Measurements from ENCODE around the gene DTX3L. TPM values are rescaled to one million over a fixed set of nuclear protein-coding genes. Genes with fewer than 3 reads are reported as not detected.

DTX3L gene
- total and polyA plus RNA-seq, 9 of the 15 experiments (the other 6 are each of a cell fraction or from before 2014, with no cell fraction given): 2.3 to 6.5 (median 3.0) TPM

DNA sequence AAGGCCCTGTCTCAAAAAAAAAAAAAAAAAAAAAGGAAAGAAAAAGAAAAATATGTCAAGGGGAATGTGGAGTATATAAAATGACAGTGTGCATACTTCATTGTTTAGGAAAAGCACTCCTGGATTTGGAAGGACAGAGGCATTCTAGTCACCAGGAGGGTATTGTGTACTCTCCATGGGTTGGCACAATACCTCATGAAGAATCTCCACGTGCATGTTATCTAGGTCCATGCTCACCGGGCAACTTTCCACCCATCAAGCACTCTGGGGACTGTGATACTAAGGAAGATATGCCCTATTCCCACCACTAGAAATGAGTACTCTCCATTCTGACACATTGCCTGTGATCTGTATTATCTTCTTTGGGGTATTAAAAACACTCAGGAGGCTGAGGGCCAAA, 34.0 kb upstream of the DTX3L start:
- Histone ChIP-seq H3K27me3 (ENCODE audit: control insufficient read depth in 2 of 2, insufficient read depth in 2 of 2, low read length in 2 of 2) (no peaks in the 10 kb centered on the region), H3K27ac (ENCODE audit: extremely low read depth, low read depth, low read length) (no peak overlapping the region), H3K9me3 (replicated peaks; ENCODE audit: control insufficient read depth, insufficient read depth, low read depth, low read length) (no peaks in the 10 kb centered on the region), H3K36me3 (ENCODE audit: control insufficient read depth, insufficient read depth, low read length) (0 out of 3 replicates have a peak, but pooled peaks cover 2% of the 10 kb centered on the region), H2AFZ (ENCODE audit: low read depth, low read length) (no peak overlapping the region), H3K9me1 (ENCODE audit: control insufficient read depth, insufficient read depth, low read length) (no peaks in the 10 kb centered on the region), H4K20me1 (replicated peaks; ENCODE audit: control insufficient read depth, insufficient read depth, low read length) (no peaks in the 10 kb centered on the region), H3K9ac (ENCODE audit: insufficient read depth in 1 of 2, low read depth in 2 of 2, low read length in 2 of 2) (no peak overlapping the region), H3K4me3 (no peak overlapping the region), H3K4me1 (replicated peaks in 1 of 2; ENCODE audit: control insufficient read depth in 2 of 2, insufficient read depth in 2 of 2, low read length in 2 of 2) (no peaks in the 10 kb centered on the region), H3K79me2 (ENCODE audit: control insufficient read depth, insufficient read depth, low read length) (no peaks in the 10 kb centered on the region), H3K4me2 (ENCODE audit: insufficient read depth, low read length) (no peak overlapping the region)
- TF ChIP-seq ZNF57 (CRISPR knock-in tag; IDR thresholded peaks at IDR 0.05): no peak
- TF ChIP-seq ZNF143 (CRISPR knock-in tag; IDR thresholded peaks at IDR 0.05): no peak
- no peak for TF ChIP-seq MEF2D (tag; conservative IDR thresholded peaks at IDR 0.05; ENCODE audit: low read depth)
- no peak for TF ChIP-seq JUN (IDR thresholded peaks at IDR 0.05; ENCODE audit: borderline replicate concordance, low read depth, low read length)
- TF ChIP-seq JUN (CRISPR knock-in tag; IDR thresholded peaks at IDR 0.05; ENCODE audit: borderline replicate concordance): no peak
- TF ChIP-seq MXI1 (IDR thresholded peaks at IDR 0.05; ENCODE audit: low read depth, low read length): no peak
- TF ChIP-seq LCOR (CRISPR knock-in tag; IDR thresholded peaks at IDR 0.05): no peak
- TF ChIP-seq BRCA1 (IDR thresholded peaks at IDR 0.05): no peak
- no peak for TF ChIP-seq BRCA1 (CRISPR knock-in tag; IDR thresholded peaks at IDR 0.05)
- no peak for TF ChIP-seq ETV1 (tag; conservative IDR thresholded peaks at IDR 0.05; ENCODE audit: low read depth)
- TF ChIP-seq CBFA2T2 (conservative IDR thresholded peaks at IDR 0.05): no peak
- TF ChIP-seq MCM2 (IDR thresholded peaks at IDR 0.05; ENCODE audit: low read depth): no peak
- TF ChIP-seq RBM17 (IDR thresholded peaks at IDR 0.05; ENCODE audit: borderline replicate concordance, low read depth, low read length): no peak
- TF ChIP-seq SAFB2 (IDR thresholded peaks at IDR 0.05; ENCODE audit: borderline replicate concordance, low read depth, low read length, severe bottlenecking): no peak
- TF ChIP-seq TSC22D4 (tag; IDR thresholded peaks at IDR 0.05): no peak
- TF ChIP-seq, protein P1, sequence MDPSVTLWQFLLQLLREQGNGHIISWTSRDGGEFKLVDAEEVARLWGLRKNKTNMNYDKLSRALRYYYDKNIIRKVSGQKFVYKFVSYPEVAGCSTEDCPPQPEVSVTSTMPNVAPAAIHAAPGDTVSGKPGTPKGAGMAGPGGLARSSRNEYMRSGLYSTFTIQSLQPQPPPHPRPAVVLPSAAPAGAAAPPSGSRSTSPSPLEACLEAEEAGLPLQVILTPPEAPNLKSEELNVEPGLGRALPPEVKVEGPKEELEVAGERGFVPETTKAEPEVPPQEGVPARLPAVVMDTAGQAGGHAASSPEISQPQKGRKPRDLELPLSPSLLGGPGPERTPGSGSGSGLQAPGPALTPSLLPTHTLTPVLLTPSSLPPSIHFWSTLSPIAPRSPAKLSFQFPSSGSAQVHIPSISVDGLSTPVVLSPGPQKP (CRISPR knock-in tag; IDR thresholded peaks at IDR 0.05): no peak
- TF ChIP-seq GATA2 (CRISPR knock-in tag; IDR thresholded peaks at IDR 0.05): no peak
- TF ChIP-seq, protein P2, sequence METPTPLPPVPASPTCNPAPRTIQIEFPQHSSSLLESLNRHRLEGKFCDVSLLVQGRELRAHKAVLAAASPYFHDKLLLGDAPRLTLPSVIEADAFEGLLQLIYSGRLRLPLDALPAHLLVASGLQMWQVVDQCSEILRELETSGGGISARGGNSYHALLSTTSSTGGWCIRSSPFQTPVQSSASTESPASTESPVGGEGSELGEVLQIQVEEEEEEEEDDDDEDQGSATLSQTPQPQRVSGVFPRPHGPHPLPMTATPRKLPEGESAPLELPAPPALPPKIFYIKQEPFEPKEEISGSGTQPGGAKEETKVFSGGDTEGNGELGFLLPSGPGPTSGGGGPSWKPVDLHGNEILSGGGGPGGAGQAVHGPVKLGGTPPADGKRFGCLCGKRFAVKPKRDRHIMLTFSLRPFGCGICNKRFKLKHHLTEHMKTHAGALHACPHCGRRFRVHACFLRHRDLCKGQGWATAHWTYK (CRISPR knock-in tag; IDR thresholded peaks at IDR 0.05): no peak
- TF ChIP-seq POLR3A (IDR thresholded peaks at IDR 0.05; ENCODE audit: borderline replicate concordance, extremely low read depth, insufficient read depth, insufficient read length): no peak
- TF ChIP-seq ZNF263 (CRISPR knock-in tag; IDR thresholded peaks at IDR 0.05; ENCODE audit: borderline replicate concordance): no peak
- intact Hi-C loops (cut with micrococcal nuclease) (no loop called here), in situ Hi-C loops (cut with MboI) (no loop called here)
- ChIA-PET CTCF (ENCODE audit: low intra/inter-chr PET ratio) (no interaction called here), POLR2A (interaction anchor here (0.6 kb wide), 1 partner anchor 20 kb away, joined by 3 read pairs; no protein-coding TSS in a partner anchor)
- BruUV-seq (replicated peaks): no TSS peak
- no peak for DNase-seq (ENCODE audit: extremely low read depth in 1 of 4, low spot score in 3 of 4)
- ATAC-seq: no peak
- 8% methylated on average over 2 of the region's 2 CpGs for WGBS (ENCODE audit: insufficient coverage, low coverage, missing lambda C conversion rate)
- FAIRE-seq: no peak

Data from K562 (cell line).